Ovary (tissue), 3 donors: ENCODE data around the gene SLCO3A1.

Source experiments
- CTCF ChIP-seq, 3 donors: fragments of 450-650 bp in 2 of 3; fragments of 200-600 bp in 1 of 3; IDR thresholded peaks; one replicate each; pipeline versions ENCODE4 v1.5.1 to v1.8.0; 2016 to 2022; ENCODE audit warnings: antibody characterized with exemption in 3 of 3, mild to moderate bottlenecking in 1 of 3
- POLR2A ChIP-seq: fragments of 450-650 bp; IDR thresholded peaks from one replicate; pipeline ENCODE4 v1.6.1; 2017; ENCODE audit warnings: antibody characterized with exemption, mild to moderate bottlenecking, moderate library complexity
- donor health status: DM: no; HTN: no; CAD: no.

- TF ChIP-seq CTCF (IDR thresholded peaks at IDR 0.05) (no peak), POLR2A (no peak)
Observed at GRCh38 chr15:92149029-92149428, 295.5 kb downstream of the SLCO3A1 start.
